CD4-positive, alpha-beta T cell treated with Interferon gamma for 1 hour (primary cell): Measurements from ENCODE around the gene B3GALT4.

ENCODE experiments used
- DNase-seq: peaks from one replicate; pipeline ENCODE4 v3.0.0-alpha.2; 2020

B3GALT4 gene

DNA sequence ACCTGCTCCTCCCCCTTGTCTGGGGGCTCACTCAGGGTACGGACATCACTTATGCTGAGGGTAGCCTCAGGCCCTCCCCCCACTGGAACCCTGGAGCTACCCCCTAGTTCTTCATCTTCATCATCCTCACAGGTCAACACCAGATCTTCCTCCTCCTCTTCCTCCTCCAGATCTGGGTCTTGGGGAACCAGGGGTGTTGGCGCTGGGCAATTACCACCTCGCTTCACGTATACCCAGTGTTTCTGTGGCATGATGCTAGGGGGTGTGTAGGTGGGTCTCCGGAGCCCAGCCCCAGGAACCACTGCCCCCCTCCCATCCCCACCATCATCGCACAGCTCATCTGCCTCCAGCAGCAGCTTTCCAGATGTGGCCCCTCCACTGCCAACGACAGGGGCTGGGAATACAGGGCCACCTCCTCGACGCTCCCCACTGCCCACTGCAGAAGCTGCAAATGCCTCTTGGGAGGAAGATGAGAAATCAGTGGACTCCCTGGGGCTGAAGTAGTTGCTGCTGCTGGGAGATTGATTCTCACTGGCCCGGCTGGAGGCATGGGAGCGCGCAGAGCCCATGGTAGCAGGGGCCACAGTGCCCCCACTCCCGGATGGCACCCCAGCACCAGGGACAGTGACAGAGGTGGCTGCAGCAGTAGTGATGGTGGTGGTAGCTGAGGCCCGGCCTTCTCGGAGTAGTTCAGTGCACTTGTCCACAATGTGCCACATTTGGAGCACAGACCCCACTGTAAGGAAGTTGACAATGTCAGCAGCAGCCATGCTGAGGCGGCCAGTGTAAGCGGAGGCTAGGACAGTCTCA lies 39.1 kb downstream of the B3GALT4 start:
- DNase-seq: no peak

GRCh38 chr6:33316603-33317418 lies 39.9 kb downstream of the B3GALT4 start:
- no peak for DNase-seq

GRCh38 chr6:33317419-33317668 lies 40.4 kb downstream of the B3GALT4 start:
- DNase-seq: no peak

GRCh38 chr6:33317669-33318425 lies 40.9 kb downstream of the B3GALT4 start, which contains the start of gene ZBTB22:
Gene ZBTB22, minus strand, starts transcription at chr6:33317744. Its CDS starts 828 bp downstream, at chr6:33316916.
- DNase-seq: peak; percentile 96

GRCh38 chr6:33318426-33319073 lies 41.6 kb downstream of the B3GALT4 start:
- no peak for DNase-seq

DNA sequence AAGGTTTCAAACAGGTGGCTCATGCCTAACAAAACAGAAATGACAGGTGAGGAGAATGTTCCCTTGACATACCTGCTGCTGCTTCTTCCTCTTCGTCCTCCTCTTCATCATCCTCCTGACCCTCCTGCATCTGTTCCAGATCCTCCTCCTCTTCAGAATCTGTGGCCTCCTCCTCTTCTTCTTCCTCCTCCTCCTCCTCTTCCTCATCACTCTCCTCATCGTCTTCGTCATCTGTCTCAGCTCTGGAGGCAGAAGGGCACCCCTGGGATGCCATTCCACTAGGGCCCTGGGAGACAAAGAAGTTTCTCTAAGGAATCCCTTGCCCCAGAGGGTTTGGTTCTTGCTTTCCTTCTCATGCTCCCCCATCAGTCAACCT lies 43.0 kb downstream of the B3GALT4 start:
- DNase-seq: no peak

DNA sequence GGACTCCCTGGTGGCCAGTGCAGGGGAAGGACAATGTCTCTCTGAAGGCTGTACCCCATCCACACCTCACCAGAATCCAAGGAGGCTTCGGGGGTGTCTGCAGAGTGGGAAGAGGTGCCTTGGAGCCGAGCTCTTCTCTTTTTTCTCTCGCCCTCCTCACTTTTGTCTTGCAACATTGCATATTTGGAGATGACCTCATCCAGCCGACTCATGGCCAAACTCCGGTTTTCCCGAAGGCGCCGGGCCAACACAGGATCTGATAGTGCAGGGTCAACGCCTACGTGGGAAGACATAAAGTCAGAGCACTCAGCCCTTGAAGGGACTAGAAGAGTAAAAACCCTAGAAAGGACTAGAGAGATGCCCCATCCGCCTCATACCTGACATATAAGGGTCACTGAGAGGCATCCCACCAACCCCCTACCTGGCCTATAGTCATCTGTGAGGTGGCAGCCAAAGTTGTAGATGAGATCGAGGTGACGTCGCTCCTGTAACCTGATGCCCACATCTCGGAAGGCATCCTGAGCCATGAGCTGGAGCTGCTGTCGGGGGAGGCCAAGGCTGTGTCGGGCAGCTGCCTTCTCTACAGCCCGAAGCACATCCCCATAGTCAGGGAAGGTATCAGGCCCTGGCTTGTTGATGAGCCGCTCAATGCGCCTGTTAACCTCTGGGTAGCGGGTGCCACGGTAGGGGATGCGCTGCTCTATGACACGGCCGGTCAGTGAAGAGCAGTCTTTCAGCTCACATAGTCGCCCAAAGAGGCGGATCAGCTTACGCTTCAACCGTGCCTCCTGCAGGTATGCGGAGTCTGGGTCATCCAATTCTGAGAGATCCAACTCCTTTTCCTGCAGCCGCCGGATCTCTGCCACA lies 43.6 kb downstream of the B3GALT4 start:
- DNase-seq: no peak

DNA sequence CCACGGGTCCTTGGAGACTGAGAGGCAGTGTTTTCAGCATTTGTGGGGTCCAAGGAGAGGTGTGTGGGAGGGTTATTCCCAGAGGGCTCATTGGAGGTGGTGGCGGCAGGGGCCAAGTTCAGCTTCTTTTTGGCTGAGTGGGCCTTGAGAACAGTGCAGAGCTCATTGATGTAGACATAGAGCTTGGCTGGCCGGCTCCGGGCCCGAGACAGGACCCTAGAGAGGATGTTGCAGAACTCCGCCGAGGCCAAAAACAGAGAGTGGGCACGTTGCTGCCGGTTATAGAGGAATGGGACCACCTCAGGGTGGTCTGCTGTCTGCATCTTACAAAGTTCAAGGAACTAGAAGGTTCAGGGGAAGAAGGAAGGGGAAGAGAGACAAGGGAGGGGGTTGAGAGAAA lies 44.3 kb downstream of the B3GALT4 start:
- DNase-seq: no peak

DNA sequence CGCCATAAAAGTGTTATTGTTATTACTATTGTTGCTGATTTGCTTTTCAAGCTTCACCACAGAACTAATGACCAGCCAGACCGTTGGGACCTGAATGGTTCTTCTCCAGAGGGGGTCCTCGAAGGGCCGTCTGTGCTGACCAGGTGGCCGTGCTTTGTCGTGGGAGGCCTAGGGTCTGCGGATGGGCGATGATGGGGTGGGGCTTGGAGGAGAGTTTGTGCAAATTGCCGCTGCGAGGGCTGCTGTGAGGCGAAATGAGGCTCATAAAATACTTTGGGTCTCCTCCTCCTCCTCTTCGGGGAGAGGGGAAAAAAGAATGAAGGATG lies 46.7 kb downstream of the B3GALT4 start:
- no peak for DNase-seq

DNA sequence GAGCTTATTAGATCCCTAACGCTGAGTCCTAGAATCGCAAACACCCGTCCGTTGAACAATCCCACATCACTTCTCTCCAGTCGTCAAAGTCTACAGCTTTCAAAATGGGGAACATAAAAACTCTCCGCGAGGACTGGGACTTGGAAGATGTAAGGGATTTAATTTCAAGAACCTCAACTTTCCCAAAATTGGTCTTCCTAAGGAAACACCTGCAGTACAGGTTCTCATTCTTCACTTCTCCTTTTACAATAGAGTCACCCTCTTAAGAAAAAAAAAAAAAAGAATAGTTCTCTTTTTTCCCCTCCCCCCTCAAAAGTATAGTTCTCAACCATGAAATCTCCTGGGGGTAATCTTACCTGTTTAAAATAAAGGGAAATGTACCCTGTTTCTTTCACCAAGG lies 47.2 kb downstream of the B3GALT4 start:
- DNase-seq: no peak
